ENCODE data around the gene HECW1.

The HECW1 gene

GRCh38 chr7:43476896-43477295 lies 364.4 kb downstream of the HECW1 start:
- TF ChIP-seq, protein P1, sequence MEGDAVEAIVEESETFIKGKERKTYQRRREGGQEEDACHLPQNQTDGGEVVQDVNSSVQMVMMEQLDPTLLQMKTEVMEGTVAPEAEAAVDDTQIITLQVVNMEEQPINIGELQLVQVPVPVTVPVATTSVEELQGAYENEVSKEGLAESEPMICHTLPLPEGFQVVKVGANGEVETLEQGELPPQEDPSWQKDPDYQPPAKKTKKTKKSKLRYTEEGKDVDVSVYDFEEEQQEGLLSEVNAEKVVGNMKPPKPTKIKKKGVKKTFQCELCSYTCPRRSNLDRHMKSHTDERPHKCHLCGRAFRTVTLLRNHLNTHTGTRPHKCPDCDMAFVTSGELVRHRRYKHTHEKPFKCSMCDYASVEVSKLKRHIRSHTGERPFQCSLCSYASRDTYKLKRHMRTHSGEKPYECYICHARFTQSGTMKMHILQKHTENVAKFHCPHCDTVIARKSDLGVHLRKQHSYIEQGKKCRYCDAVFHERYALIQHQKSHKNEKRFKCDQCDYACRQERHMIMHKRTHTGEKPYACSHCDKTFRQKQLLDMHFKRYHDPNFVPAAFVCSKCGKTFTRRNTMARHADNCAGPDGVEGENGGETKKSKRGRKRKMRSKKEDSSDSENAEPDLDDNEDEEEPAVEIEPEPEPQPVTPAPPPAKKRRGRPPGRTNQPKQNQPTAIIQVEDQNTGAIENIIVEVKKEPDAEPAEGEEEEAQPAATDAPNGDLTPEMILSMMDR (IDR thresholded peaks at IDR 0.05; ENCODE audit: low read depth, low read length) = no peak
- no peak for DNase-seq (ENCODE audit: extremely low read depth, low read depth)

GRCh38 chr7:43479042-43479441 lies 366.6 kb downstream of the HECW1 start:
- TF ChIP-seq, protein P1 (IDR thresholded peaks at IDR 0.05; ENCODE audit: low read depth, low read length) = no peak
- DNase-seq (ENCODE audit: extremely low read depth, low read depth) = no peak

DNA sequence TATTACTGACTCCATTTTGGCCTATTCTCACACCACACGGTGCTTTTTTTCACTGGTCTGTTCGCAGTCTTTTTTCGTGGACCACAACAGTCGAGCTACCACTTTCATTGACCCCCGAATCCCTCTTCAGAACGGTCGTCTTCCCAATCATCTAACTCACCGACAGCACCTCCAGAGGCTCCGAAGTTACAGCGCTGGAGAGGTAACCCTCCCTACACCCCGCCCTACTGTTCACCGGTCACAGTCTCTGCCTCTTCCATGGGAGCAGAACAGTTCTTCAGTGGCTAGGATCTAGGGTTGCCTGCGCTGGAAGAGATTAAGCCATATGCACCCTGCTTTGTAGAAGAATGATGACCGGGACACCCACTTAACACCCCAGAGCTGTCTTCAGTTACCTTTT lies 367.1 kb downstream of the HECW1 start:
- no peak for DNase-seq (ENCODE audit: extremely low read depth, low read depth)
- TF ChIP-seq, protein P1 (IDR thresholded peaks at IDR 0.05; ENCODE audit: low read depth, low read length) = no peak

GRCh38 chr7:43480581-43480980 lies 368.1 kb downstream of the HECW1 start:
- TF ChIP-seq, protein P1 (IDR thresholded peaks at IDR 0.05; ENCODE audit: low read depth, low read length) = no peak
- DNase-seq (ENCODE audit: extremely low read depth, low read depth) = no peak

DNA sequence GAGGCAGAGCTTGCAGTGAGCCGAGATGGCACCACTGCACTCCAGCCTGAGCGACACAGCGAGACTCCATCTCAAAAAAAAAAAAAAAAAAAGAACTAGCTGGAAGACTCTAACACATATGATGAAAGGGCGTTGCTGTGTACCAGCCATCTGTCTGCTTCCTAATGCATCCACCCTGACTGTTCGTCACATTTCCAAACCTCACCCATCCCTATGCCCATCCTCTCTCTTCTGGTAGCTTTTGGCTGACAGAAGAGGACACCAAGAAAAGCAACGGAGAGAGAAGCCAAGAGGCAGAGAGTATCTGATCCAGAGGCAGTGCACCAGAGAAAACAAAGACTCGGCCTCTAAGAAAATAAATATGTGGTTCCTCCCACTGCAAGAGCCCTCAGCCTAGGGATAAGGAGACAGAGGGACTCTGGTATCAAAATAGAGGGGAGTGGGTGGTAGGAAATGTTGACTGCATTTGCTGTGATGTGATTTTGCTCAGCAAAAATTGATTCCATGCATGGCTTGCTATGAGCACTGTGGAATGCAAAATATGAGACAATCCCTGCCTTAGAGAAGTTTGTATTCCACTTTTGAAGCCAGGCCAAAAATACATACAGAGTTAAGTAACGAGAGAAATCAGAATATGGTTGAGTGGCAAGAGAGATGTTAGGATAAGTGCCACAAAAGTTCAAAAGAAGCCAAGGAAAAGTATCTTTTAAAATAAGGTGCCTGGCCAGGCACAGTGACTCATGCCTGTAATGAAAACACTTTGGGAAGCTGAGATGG lies 369.6 kb downstream of the HECW1 start:
- TF ChIP-seq, protein P1 (IDR thresholded peaks at IDR 0.05; ENCODE audit: low read depth, low read length) = no peak
- no peak for DNase-seq (ENCODE audit: extremely low read depth, low read depth)

DNA sequence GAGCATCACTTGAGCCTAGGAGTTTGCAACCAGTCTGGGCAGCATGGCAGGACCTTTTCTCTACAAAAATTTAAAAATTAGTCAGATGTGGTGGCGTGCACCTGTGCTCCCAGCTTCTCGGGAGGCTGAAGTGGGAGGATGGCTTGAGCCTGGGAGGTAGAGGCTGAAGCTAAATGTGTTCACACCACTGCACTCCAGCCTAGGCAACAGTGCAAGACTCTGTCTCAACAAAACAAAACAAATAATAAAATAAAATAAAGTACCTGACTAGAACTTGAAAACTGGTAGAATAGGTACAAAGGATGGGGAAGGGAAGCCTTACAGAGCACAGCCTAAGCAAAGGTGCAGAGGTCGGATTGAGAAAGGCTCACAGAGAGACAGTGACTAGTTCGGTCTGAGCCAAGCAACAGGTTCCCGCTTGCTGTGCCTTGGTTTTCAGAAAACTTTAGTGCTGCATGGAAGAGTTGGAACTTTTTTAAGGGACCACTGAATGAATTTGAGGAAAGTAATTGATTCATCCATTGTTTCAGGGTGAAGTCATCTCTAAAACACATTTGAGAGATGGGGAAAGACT lies 370.3 kb downstream of the HECW1 start:
- TF ChIP-seq, protein P1 (IDR thresholded peaks at IDR 0.05; ENCODE audit: low read depth, low read length) = no peak

DNA sequence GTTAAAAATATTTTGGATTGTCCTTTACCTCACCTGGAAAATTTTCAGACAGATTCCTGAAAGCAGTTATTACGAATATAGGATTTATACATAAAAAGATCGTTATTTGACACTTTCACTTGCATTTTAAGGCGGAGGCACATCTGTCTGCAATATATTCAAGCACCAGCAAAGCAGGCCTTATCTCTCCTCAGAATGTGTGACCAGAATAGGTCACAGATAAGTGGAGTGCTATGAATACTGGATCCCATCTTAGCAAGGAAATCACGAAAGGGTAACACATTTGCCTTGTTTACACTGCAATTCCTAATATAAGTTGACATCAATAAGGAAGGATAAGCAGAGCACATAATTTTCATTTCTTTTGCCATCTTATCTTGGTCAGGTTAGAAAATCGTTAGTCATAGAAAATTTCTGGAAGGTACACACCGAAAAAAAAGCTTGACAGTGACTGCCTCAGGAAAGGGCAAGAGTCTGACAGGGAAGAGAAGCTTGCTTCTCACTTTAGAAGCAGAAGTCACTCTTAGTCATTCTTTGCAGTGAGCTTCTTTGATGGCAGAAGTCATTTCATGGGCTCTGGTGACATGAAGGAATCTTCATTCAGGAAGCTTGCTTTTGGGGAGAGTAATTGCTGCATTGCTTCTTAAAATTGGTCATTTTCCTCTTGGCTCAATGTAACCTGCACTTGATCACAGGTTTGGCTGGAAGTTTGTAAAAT lies 372.4 kb downstream of the HECW1 start:
- no peak for DNase-seq (ENCODE audit: extremely low read depth, low read depth)
- TF ChIP-seq, protein P1 (IDR thresholded peaks at IDR 0.05; ENCODE audit: low read depth, low read length) = no peak

More for the DNA sequence above, 370.3 kb downstream of the HECW1 start:
- no peak for DNase-seq (ENCODE audit: extremely low read depth, low read depth)

All from AG09319 (cell line).